GM21447 (cell line): ENCODE results near the gene RAB3GAP2.
A peak's percentile ranks its signal among the peaks of the same experiment; 100 is the strongest.
"Not testable (repeated sequence)": the region's sequence is repeated elsewhere in the genome, so short reads cannot be mapped to it uniquely, and the experiment has no call there.

Source experiments
- ATAC-seq: cut with Tn5 transposase; IDR thresholded peaks from one replicate; pipeline ENCODE4 v1.9.1; 2021; ENCODE audit not compliant: unreplicated experiment

RAB3GAP2 gene

DNA sequence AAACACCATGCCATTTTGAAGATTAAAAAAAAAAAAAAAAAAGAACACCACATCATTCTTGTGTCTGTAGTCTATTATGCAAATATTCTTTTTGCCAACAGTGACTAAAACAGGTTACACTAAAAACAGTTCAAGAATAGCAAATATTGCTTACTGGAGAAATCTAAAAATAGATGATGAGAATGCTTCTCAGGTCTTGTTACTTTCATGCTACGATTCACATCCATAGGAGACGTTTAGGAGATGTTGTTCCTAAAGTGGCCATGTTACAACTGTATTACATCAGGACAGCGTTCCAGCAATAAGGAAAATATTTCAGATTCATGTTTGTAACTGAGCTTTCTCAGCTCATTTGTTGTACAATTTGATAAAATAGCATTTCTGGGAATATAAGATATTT is 32.3 kb downstream of the RAB3GAP2 start:
- ATAC-seq, result no peak

DNA sequence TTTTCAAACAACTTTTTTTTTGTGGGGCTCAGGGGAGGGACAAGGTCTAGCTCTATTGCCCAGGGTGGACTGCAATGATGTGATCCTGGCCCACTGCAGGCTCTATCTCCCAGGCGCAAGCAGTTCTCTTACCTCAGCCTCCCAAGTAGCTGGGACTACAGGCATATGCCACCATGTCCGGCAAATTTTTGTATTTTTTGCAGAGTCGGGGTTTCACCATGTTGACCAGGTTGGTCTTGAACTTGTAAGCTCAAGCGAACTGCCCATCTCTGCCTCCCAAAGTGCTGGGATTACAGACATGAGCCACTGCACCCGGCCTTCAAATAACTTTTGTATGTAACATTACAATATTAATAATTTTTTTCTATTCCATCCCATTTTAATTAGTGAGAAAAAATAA is 33.0 kb downstream of the RAB3GAP2 start:
- no peak for ATAC-seq

DNA sequence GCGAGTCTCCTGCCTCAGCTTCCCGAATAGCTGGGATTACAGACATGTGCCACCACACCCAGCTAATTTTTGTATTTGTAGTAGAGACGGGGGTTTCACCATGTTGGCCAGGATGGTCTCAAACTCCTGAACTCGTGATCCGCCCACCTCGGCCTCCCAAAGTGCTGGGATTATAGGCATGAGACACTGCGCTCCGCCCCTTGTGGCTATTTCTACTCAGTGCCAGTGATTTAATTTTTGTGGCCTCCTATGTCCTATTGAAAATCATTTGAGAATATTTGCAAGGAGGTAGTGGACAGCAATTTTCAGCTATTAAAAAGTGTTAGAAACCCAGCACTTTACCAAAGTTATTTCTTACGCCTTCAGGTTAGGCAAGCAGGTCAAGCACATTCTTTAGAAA is 36.0 kb downstream of the RAB3GAP2 start:
- not testable (repeated sequence) for ATAC-seq

DNA sequence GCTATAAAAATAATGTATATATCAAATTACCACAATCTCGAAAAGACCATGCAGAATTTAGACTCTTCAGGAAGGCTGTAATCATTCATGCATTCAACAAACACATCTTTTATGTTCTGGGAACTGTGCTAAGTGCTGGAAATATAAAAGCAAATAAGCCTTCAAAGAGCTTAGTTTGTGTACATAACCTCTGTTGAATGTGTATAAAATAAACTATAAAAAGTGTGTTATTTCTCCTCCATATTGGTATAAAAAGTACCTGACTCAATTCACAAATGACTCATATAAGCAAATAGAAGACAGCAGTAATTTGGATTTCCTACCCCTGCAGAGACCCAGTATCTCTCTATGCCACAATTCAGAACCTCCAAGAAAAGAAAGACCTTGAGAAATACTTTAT is 36.8 kb downstream of the RAB3GAP2 start:
- ATAC-seq, result no peak

DNA sequence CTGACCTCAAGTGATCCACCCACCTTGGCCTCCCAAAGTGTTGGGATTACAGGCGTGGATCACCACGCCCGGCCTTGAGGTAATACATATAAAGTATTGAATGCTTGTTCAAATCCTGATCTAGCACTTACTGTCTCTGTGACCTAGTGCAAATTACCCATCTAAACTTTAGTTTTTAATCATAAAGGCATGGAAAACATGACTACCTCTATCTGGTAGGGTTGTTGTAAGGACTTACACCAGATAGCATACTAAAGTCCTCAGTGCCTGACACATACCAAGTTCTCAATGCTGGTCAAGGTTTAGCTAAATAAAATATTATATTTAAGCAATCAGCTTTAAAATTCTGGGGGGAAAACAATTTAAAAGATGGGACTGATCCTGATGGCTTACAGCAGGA is 38.3 kb downstream of the RAB3GAP2 start:
- no peak for ATAC-seq

DNA sequence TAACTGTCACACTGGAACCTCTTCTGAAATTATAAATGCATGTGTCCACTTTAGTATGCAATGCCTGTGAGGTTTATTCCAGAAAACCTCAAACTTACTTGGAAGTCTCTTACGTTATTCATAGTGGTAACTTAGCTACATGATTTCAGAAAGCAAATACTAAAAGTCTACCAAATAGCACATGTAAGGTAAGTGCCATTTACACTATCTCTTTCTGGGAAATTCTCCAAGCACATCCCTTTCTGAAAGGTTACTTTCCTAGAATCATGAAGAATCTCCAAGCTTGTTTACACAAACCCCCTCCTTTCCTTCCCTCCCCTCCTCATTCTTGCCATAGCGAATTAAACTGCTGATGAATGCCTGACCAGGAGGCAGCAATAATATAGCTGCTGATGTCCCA is 42.5 kb downstream of the RAB3GAP2 start:
- no peak for ATAC-seq

DNA sequence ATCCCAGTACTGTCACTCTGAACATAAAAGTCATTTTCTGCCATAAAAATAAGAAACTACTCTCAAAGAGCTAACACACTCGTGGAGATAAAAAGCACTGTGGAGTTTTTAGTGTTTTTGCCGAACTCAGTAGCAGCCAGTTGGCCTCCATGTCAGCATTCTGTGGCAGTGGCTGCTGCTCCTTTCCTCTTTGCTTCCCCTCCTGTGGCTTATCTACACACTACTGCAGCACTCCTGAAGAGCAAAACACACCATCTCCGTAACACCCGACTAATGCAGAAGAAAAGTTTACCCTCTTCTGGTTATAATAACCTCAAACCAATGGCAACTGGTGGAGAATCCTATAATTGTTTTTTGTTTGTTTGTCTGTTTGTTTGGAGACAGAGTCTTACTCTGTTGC is 44.9 kb downstream of the RAB3GAP2 start:
- ATAC-seq, result no peak

DNA sequence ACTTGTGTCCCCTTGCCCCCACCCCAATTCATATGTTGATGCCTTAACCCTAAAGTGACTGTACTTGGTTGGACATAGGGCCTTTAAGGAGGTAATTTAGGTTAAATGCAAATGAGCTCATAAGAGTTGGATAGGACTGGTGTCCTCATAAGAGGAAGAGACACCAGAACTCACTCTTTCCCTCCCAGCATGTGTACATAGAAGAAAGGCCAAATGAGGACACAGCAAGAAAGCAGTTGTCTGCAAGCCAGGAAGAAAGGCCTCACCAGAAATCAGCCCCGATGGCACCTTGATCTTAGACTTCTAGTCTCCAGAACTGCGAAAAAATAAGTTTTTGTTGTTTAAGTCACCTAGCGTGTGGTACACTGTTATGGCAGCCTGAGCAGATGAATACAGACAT is 45.5 kb downstream of the RAB3GAP2 start:
- ATAC-seq, result no peak

DNA sequence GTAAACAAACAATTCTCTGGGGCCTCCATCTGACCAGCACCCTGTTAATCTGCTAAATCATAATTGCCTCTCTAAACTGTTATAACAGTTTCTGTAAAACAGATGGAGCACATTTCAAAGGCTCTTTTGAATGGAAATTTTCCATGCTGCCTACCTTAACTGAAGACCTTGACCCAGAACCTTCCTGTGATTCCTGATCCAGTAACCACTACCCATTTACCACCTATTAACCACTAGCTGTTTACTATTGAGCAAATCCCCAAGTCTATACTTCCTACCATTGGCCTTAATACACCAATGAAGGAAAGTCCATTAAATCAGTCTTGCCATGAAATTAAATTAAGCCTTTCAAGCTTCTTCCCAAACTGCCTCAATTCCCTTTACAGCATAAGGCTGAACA is 46.3 kb downstream of the RAB3GAP2 start:
- no peak for ATAC-seq

DNA sequence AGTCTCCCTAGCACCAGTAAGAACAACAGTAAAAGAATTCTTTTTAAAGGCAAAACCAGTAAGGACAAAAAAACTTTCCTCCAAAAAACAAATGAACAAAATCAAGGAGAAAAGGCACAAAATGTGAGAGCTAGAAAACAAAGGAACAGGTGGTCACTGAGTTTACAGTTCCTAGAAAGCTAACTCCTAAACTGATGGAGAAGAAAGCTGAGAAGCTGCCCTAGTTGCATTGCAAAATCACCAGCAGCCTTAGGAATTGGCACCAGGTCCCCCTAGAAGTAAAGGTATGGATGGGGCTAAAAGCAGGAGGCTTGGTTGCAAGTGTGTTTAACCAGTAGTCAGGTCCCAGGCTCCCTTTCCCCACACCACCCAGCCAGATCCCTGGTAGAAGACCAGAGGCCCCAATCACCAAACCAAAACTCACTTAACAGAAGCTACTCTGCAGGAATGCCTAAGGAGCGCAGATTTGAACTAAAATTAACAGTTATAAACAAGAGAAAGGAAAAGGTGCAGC is 47.6 kb downstream of the RAB3GAP2 start:
- no peak for ATAC-seq

DNA sequence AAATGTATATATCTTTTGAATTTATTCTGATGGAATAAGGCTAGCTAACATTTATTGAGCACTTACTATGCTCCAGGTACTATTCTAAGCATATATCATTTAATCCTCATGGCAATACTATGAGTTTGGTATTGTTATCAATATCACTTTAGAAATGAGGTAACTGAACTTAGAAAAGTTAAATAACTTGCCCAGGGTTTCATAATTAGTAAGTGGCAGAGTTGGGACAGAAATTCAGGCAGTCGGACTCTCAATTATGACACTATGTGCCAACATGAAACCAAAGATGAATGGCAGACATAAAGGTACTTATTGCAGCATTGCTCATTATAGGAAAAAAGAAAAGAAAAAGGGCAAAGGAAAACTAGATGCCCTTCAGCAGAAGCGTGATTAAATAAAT is 48.2 kb downstream of the RAB3GAP2 start:
- ATAC-seq, result no peak

DNA sequence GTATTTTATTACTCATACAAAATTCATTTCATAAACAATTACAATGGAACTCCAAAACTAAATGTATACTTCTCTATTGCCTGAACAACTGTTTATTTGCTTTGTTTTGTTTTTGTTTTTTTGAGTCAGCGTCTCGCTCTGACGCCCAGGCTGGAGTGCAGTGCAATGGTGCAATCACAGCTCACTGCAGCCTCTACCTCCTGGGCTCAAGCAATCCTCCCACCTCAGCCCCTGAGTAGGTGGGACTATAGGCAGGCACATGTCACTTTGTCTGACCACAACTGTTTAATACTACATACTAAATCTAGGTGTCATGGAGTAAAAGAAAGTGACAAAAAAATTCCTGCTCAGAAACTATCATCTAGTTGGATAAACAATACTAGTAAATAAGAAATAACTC is 49.3 kb downstream of the RAB3GAP2 start:
- ATAC-seq, result no peak

DNA sequence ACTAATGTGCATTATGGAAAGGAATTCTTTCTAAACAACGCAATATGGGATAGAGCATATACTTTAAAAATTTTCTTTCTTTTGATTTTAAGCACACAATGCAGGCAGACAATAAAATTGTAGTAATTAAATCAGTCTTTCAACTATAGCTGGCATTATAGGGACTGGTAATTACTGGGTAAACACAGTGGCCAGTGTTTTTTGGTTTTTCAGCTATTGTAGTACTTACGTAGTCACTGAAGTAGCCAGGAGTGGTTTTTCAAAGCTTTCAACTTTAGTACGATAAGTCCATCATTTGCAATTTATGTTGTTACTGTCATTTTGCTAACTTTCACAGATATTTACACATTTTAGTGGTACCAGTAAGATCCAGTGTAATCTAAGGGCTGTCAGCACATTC is 50.6 kb downstream of the RAB3GAP2 start:
- no peak for ATAC-seq

DNA sequence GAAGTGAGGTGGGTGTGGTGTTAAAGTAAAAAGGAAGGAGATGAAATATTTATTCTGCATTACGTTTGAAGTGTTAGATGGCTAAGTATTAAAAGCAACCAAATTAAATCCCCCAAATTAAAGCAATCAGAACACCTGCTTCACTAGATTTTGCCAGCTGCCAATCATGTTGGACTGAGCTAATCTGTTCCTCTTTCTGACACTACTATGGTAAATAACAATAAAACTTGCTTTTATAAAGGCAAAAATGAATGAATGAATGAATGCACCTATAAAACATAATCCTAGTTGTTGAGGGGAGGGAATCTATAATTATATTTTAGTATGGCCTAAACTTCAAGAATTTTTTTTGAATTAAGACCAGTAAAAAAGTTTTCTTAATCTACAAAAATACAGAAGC is 51.0 kb downstream of the RAB3GAP2 start:
- no peak for ATAC-seq

DNA sequence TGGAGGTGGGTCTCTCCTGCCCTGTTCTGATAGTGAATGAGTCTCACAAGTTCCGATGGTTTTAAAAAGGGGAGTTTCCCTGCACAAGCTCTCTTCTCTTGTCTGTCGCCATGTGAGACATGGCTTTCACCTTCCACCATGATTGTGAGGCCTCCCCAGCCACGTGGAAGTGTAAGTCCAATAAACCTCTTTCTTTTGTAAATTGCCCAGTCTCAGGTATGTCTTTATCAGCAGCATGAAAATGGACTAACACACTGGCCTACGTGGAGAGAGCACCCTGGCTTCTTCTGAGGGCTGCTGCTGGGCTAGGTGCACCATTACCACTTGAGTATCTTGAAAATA is 51.6 kb downstream of the RAB3GAP2 start:
- ATAC-seq, result peak; percentile 13

DNA sequence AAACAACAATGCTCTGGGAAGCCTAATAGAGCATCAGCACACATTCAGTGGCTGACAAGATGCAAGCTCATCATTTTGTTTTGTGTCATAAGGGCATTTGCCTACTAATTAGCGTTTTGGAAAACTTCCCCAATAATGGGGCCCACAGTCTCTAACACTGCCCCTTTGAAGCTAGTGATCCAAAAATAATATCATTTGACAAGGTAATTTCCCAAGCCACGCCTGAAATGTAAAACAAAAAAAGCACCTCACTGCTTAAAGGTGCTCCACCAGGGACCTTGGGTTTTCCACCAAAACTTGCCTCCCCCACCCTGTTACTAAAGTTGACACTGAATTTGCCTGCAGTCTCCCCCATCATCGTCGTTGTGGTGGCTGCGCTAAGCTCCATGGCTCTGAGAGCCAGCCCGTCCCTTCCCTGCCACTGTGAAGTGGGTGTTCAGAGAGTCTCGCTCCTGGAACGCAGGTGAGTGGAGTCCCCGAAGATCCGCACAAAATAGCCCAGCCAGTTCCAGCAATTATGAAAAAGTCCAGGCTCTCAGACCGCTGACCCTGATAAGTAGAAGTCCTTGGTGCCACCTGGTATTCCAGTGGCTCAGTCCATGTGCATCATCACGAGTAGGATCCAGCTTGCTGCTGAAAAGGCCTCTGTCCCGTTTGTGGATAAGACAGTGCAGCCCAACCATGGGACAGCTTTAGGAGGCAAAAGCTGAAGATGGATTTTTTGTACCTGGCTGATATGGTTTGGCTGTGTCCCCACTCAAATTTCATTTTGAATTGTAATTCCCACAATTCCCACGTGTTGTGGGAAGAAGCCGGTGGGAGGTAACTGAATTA is 52.2 kb downstream of the RAB3GAP2 start:
- ATAC-seq, result peak; percentile 55

DNA sequence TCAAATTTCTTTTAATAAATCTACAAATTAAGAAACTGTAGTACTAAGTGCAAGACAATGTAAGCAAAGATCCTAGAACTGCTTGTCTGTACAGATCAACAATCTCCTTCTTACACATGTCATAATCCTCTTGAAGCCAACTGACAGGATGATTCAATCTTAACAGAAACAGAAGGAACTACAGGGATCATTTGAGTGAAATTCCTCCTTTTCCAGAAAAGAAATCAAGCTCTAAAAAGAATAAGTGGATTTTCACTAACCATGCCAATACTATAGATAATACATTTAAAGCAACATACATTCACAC is 53.2 kb downstream of the RAB3GAP2 start:
- ATAC-seq, result no peak

DNA sequence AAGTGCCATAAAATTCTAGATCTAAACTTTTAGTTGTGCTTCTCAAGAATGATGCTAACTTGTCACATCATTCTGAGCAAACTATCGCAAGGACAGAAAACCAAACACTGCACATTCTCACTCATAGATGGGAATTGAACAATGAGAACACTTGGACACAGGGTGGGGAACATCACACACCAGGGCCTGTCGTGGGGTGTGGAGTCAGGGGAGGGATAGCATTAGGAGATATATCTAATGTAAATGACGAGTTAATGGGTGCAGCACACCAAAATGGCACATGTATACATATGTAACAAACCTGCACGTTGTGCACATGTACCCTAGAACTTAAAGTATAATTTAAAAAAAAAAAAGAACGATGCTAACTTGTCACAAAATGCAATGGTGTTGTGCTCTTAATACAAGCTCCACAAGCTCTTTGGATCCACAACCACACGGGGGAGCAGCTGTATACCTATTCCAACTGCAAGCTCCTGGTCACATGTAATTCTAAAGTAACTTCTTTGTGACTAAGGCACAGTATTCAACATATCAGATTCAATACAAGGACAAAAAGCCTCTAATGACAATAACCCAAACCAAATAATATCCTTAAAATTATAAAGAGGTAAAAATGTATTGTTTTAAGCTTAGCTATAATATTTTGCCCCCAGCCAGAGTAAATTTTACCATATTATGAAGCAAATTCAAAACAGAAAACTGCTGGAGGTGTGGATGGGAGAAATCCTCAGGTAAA is 53.7 kb downstream of the RAB3GAP2 start:
- peak; percentile 36 for ATAC-seq

DNA sequence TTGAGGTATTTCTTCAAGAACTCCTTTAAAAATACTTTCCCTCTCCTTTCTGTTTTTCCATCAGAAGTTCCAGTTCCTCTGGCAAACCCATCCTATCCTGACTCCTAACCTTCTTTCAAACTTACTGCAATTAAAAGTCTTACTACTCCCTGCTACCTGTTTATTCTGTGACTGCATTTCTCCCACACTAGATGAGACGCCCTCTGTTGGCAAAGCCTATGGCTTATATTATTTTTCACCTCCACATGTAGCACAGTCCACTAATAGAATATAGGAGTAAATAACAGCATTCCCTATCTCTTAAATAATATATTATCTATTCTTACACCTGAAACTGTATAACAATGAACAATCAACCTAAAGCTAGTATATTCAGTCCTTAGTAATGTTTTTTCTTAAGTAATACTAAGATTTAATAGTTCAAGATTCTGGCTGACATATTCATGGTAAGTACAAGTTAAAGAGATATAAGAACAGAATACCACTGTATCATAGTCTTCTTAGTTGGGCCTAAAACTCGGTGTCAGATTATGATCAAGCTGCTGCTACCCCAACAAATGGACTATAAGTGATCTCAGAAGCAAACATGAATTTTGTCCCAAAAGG is 54.8 kb downstream of the RAB3GAP2 start:
- no peak for ATAC-seq

DNA sequence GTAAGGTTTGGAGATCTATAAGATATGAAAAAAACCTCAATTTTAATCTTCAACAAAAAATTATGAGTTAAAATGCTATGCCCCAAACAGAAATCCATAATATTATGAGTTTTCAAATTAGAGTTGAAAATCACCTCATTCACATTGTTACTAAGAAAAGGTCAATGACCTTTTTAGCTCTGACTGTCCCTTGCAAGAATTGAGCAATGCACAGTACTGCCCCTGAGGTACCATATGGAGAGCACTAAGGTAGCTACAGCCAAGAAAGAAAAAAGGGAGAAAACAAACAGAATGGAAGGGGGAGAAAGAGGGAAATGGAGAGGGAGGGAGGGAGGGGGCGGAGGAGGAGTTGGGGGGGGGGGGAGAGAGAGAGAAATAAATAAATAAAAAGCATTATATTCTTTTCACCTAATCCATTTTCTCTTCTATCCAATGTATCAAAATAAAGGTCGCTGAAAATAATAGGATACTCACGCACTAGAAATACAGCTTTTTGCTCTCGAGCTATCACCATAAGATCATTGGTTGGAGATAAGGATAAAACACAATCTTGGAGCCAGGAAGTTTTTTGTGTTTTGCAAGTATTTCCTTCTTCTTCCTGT is 58.8 kb downstream of the RAB3GAP2 start:
- ATAC-seq, result no peak

DNA sequence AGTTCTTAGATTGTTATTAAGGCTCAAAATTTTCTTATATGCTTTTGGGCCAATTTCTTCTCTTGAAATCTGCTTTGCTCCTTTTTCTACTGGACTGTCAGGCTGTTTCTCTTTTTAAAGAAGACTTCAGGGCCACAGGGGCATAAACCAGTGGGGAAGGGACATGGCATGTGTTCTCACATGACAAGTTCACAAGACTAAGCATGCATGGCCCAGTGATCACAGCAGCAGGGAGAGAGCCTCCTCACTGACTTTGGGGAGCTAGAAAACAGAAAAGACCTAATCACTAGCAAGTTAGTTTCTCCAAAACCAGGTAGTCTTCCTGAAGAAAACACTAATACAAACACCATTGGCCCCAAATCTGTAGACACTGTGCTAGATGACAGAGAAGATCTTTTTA is 64.8 kb downstream of the RAB3GAP2 start:
- ATAC-seq, result no peak

DNA sequence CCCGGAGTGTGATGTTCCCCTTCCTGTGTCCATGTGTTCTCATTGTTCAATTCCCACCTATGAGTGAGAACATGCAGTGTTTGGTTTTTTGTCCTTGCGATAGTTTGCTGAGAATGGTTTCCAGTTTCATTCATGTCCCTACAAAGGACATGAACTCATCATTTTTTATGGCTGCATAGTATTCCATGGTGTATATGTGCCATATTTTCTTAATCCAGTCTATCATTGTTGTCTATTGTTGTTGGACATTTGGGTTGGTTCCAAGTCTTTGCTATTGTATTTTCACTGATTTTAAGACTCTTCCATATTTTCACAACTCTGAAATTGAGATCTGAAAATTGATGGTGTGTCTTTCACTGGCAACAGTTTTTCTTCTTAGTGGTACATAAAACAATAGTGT is 67.5 kb downstream of the RAB3GAP2 start:
- not testable (repeated sequence) for ATAC-seq
